Transverse colon (tissue), 4 donors: ENCODE results near the gene CDK2AP2. TPM values are rescaled to one million over a fixed set of nuclear protein-coding genes. Genes with fewer than 3 reads are reported as not detected.
A peak's percentile ranks its signal among the peaks of the same experiment; 100 is the strongest.

Experiments
- DNase-seq: peaks from one replicate; pipeline ENCODE4 v3.0.0-alpha.2; 2019
- H3K27ac ChIP-seq, 4 donors: fragments of 200-600 bp; sonication (generic); 2 replicates each; pipeline ENCODE4 v1.5.1; 2016 to 2018; ENCODE audit warnings: inconsistent platforms in 4 of 4
- H3K27me3 ChIP-seq: fragments of 200-600 bp; sonication (generic); 2 replicates; pipeline ENCODE4 v1.5.1; 2017; ENCODE audit warnings: inconsistent platforms
- H3K36me3 ChIP-seq, 4 donors: fragments of 200-600 bp; sonication (generic); 2 replicates each; pipeline ENCODE4 v1.5.1; 2017 to 2019; ENCODE audit warnings: inconsistent platforms in 4 of 4
- H3K4me1 ChIP-seq, 4 donors: fragments of 200-600 bp; sonication (generic); 2 replicates each; pipeline ENCODE4 v1.5.1; 2017 to 2020; ENCODE audit warnings: inconsistent platforms in 4 of 4
- H3K4me3 ChIP-seq, 4 donors: fragments of 200-600 bp; sonication (generic); 1 replicate in 1 of 4; 2 replicates in 3 of 4; pipeline versions ENCODE4 v1.5.1 to v1.6.1; 2017 to 2019; ENCODE audit warnings: inconsistent platforms in 4 of 4
- H3K9me3 ChIP-seq, 2 donors: fragments of 200-600 bp; sonication (generic); 2 replicates each; pipeline ENCODE4 v1.5.1; 2017 to 2019; ENCODE audit warnings: inconsistent platforms in 2 of 2
- CTCF ChIP-seq, 5 experiments: fragments of 200-600 bp in 3 of 5; fragments of 450-650 bp in 2 of 5; sonication (generic) in 3 of 5; IDR thresholded peaks; 1 replicate in 2 of 5; 2 replicates in 3 of 5; pipeline ENCODE4 v1.5.1; 2016 to 2017; ENCODE audit warnings: antibody characterized with exemption in 5 of 5, inconsistent platforms in 3 of 5, mild to moderate bottlenecking in 2 of 5, moderate library complexity in 1 of 5
- EP300 ChIP-seq: sonication (generic); formaldehyde crosslinking; IDR thresholded peaks from one replicate; pipeline ENCODE4 v1.6.1; 2017; ENCODE audit warnings: antibody characterized with exemption, low read depth
- POLR2A ChIP-seq: fragments of 450-650 bp; IDR thresholded peaks from one replicate; pipeline ENCODE4 v1.6.1; 2016; ENCODE audit warnings: antibody characterized with exemption, mild to moderate bottlenecking, moderate library complexity
- POLR2AphosphoS5 ChIP-seq, 3 donors: sonication (generic); formaldehyde crosslinking; IDR thresholded peaks; one replicate each; pipeline ENCODE4 v1.6.1; 2016; ENCODE audit warnings: antibody characterized with exemption in 3 of 3
- WGBS, 2 donors: methylation state at CpG; one replicate each; pipeline ENCODE4 v1.1.5; 2018; ENCODE audit warnings: low coverage in 1 of 2; 5-methylcytosine and 5-hydroxymethylcytosine counted together
- in situ Hi-C, 4 donors: fragments of 200-750 bp; cut with MboI; loops; one replicate each; pipeline versions ENCODE4 v1.15.0 to v1.15.1; 2017; ENCODE audit warnings: low sequenced_read_pairs in 3 of 4, low pct_ligation_motif_present in 1 of 4, low pct_unique_long_range_greater_than_20kb in 1 of 4
- intact Hi-C: fragments of 100-400 bp; cut with DNase I; formaldehyde crosslinking; loops from one replicate; pipeline ENCODE4 v1.15.1; 2023; ENCODE audit warnings: low total_unique reads
- total RNA-seq, 4 donors: library from RNA; depleted of rRNA; stranded (reverse); fragments of >200 nt; gene quantifications; one replicate each; pipeline ENCODE4 v1.1.0, GENCODE V29; 2016

The CDK2AP2 gene
- total RNA-seq, 4 donors from 2014 or later: 49.4 to 140 (median 83.4) TPM

GRCh38 chr11:67538306-67538705 is 30.3 kb upstream of the CDK2AP2 start:
- Histone ChIP-seq H3K4me1 (peaks cover 0 to 12% (median 4%) of the 10 kb centered on the region in 4 donors), H3K4me3 (no peak overlapping the region), H3K27ac (no peak overlapping the region), H3K9me3 (peaks cover 8 to 11% of the 10 kb centered on the region in 2 donors), H3K36me3 (no peaks in the 10 kb centered on the region), H3K27me3 (no peaks in the 10 kb centered on the region)
- WGBS, 2 donors: 72% methylated on average over 6 of the region's 6 CpGs; no CpG with 5 or more reads in 1 of the 2 donors
- in situ Hi-C loops (no loop called here), intact Hi-C loops (no loop called here)
- no peak for DNase-seq
- TF ChIP-seq EP300: no peak

DNA sequence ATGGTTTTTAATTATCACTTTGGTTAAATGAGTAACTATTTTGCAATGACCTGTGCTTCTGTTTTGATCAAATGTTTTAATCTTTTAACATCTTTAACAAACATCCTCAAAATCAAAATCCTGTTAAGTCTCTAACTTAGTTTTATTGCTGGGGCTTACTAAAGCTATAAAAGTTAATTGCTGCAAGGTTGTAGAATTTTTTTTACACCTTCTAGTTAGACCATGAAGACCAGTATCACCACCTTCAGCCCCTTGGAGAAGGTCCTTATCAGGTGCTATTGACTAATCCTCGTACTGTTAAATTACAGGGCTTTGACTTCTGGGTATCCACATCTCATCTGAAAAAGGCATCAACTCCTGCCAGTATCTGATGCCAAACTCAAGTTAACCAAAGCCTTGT is 27.6 kb upstream of the CDK2AP2 start:
- Histone ChIP-seq H3K27ac (peak overlapping the region in 1 of 4 donors; percentile 26), H3K36me3 (no peaks in the 10 kb centered on the region), H3K4me1 (peaks cover 0 to 4% (median 0%) of the 10 kb centered on the region in 4 donors), H3K4me3 (no peak overlapping the region), H3K27me3 (no peaks in the 10 kb centered on the region), H3K9me3 (peaks cover 11 to 13% of the 10 kb centered on the region in 2 donors)
- DNase-seq: no peak
- intact Hi-C loops: no loop called here
- TF ChIP-seq CTCF (IDR thresholded peaks at IDR 0.05): no peak
- TF ChIP-seq POLR2A: no peak
- no peak for TF ChIP-seq EP300
- no peak for TF ChIP-seq POLR2AphosphoS5 (IDR thresholded peaks at IDR 0.05)
- 0 to 63% methylated on average over 1 of the region's 1 CpG for WGBS, 2 donors
- in situ Hi-C loops: no loop called here

DNA sequence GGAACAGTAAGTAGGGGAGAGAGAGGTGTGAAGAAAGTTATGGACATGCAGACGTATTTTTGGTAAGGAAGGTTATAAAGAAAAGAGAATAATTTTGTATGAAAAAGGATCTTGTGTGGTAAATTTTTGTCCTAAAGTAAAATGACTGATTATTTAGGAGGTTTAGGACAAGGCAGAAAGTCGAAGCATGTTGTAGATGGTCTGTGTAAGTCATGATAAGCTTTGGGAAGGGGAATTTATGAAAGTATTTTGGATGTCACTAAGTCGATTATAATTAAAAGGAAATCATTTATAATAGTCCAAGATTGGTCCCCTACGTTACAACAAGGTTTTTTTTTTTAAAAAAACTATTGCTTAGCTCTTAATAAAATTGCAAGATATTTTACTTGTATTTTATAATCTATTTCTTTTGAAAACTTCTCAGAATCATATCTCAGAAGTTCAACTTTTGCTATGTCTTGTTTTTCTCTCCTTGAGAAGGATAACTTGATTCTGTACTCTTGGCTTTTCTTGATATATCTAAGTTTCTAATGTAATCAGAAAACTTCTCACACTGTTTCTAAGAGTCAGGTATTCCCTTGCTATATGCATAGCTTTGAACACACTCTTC is 26.2 kb upstream of the CDK2AP2 start:
- no peaks in the 10 kb centered on the region for H3K36me3 ChIP-seq

DNA sequence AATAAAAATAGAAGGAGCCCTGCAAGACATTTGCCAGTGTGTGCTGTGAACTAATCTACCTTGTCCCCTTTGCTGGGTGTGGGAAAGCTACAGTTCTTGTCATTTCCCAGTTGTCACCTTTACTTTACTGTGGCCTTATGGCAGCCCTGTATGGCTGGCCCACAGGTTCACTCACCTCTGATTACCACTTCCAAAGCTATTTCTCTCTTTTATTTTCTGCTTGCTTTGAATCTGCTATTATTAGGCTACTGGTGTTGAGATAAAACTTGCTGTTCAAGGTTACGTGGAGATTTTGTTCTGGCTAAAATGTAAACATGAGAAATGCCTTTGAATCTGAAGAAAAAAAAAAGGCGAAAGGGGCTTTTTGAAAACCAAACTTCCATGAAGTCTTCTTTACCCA is 24.9 kb upstream of the CDK2AP2 start:
- no peaks in the 10 kb centered on the region for H3K27me3 ChIP-seq
- no peak for DNase-seq
- intact Hi-C loops (no loop called here), in situ Hi-C loops (no loop called here)
- H3K4me1 ChIP-seq: no peaks in the 10 kb centered on the region
- H3K27ac ChIP-seq: no peak overlapping the region
- WGBS, 2 donors: 81 to 86% methylated on average over 2 of the region's 2 CpGs
- H3K36me3 ChIP-seq: no peaks in the 10 kb centered on the region
- H3K9me3 ChIP-seq: peaks cover 11 to 13% of the 10 kb centered on the region in 2 donors
- TF ChIP-seq POLR2AphosphoS5 (IDR thresholded peaks at IDR 0.05) (no peak), EP300 (no peak), CTCF (IDR thresholded peaks at IDR 0.05) (no peak), POLR2A (no peak)
- H3K4me3 ChIP-seq: no peak overlapping the region

More for the DNA sequence above, 26.2 kb upstream of the CDK2AP2 start:
- Histone ChIP-seq H3K9me3 (peaks cover 11 to 13% of the 10 kb centered on the region in 2 donors), H3K27ac (no peak overlapping the region), H3K4me1 (peaks cover 0 to 2% (median 0%) of the 10 kb centered on the region in 4 donors), H3K27me3 (no peaks in the 10 kb centered on the region), H3K4me3 (no peak overlapping the region)
- intact Hi-C loops: no loop called here
- WGBS, 2 donors: 42 to 44% methylated on average over 4 of the region's 4 CpGs
- DNase-seq: no peak
- in situ Hi-C loops: no loop called here
- TF ChIP-seq CTCF (IDR thresholded peaks at IDR 0.05): no peak
- no peak for TF ChIP-seq POLR2AphosphoS5 (IDR thresholded peaks at IDR 0.05)
- no peak for TF ChIP-seq POLR2A
- TF ChIP-seq EP300: no peak

DNA sequence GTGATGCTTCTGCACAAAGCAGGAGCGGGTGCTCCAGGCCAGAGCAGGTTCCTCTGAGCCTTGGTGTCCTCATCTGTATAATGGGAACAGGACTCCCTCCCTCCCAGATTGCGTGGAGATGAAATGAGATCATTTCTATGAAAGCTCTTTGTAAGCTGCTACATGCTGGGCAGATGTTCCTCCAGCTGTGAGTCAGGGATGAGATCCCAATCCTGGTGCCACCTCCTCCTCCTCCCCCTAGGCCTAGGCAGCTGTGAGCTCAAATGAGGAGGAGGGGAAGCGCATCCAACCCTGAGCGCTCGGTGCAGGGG is 22.3 kb upstream of the CDK2AP2 start:
- no peak for DNase-seq
- Histone ChIP-seq H3K9me3 (peaks cover 11 to 13% of the 10 kb centered on the region in 2 donors), H3K4me3 (no peak overlapping the region), H3K36me3 (no peaks in the 10 kb centered on the region), H3K4me1 (peaks cover 0 to 10% (median 3%) of the 10 kb centered on the region in 4 donors), H3K27ac (no peak overlapping the region), H3K27me3 (no peaks in the 10 kb centered on the region)
- 81% methylated on average over 5 of the region's 5 CpGs; no CpG with 5 or more reads in 1 of the 2 donors for WGBS, 2 donors
- in situ Hi-C loops (no loop called here), intact Hi-C loops (no loop called here)
- TF ChIP-seq POLR2AphosphoS5 (IDR thresholded peaks at IDR 0.05): no peak
- no peak for TF ChIP-seq CTCF (IDR thresholded peaks at IDR 0.05)
- TF ChIP-seq POLR2A: no peak
- TF ChIP-seq EP300: no peak
